ENCODE results near the gene ADGRB3. TPM values are rescaled to one million over a fixed set of nuclear protein-coding genes. Genes with fewer than 3 reads are reported as not detected.

Gene ADGRB3
- total and polyA plus RNA-seq, 7 donors: 0.10 to 0.39 (median 0.21) TPM; not detected in 1

DNA sequence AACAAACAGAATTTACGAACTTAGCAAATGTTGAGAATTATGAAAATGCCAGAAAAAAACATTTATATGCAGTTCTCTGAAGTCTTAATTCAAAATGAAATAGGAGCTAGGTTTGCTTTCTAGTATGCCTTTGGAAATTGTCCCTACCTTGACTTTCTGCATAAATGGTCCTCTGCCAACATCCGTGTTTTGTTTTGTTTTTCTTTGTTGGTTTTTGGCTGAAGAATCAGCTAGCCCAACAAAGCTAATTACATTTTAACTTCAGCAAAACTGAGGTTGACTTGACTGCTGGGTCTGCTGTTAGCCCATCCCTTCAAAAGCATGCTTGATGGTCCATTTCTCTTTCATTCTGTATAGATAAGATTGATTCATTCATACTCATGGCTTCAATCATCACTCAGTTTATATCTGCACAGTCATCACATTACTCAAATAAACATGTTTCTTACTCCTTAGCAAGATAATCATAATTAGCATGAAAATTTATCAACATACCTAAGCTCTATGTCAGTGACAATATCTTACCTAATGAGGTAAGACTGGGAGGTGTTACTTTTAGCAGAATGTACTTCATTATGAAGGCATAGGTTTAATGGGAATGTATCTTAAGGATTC, 76.4 kb downstream of the ADGRB3 start:
- no peak overlapping the region for H3K27ac ChIP-seq
- ATAC-seq (no peak), DNase-seq (no peak)
- H3K4me3 ChIP-seq: no peak overlapping the region
- intact Hi-C loops (cut with DNase I): no loop called here
- TF ChIP-seq, protein P1, sequence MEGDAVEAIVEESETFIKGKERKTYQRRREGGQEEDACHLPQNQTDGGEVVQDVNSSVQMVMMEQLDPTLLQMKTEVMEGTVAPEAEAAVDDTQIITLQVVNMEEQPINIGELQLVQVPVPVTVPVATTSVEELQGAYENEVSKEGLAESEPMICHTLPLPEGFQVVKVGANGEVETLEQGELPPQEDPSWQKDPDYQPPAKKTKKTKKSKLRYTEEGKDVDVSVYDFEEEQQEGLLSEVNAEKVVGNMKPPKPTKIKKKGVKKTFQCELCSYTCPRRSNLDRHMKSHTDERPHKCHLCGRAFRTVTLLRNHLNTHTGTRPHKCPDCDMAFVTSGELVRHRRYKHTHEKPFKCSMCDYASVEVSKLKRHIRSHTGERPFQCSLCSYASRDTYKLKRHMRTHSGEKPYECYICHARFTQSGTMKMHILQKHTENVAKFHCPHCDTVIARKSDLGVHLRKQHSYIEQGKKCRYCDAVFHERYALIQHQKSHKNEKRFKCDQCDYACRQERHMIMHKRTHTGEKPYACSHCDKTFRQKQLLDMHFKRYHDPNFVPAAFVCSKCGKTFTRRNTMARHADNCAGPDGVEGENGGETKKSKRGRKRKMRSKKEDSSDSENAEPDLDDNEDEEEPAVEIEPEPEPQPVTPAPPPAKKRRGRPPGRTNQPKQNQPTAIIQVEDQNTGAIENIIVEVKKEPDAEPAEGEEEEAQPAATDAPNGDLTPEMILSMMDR (IDR thresholded peaks at IDR 0.05): no peak
- no peaks in the 10 kb centered on the region for H3K36me3 ChIP-seq (ENCODE audit: insufficient read depth in 1 of 2, low read depth in 1 of 2)
- H3K27me3 ChIP-seq (ENCODE audit: insufficient read depth in 3 of 3, low read length in 2 of 3): no peaks in the 10 kb centered on the region
- no peaks in the 10 kb centered on the region for H3K9me3 ChIP-seq
- H3K4me1 ChIP-seq: no peaks in the 10 kb centered on the region
- WGBS, 3 donors: 54 to 74% (median 56%) methylated on average over 2 of the region's 2 CpGs

GRCh38 chr6:68716620-68717019, 81.5 kb downstream of the ADGRB3 start:
- TF ChIP-seq, protein P1 (IDR thresholded peaks at IDR 0.05): no peak
- intact Hi-C loops (cut with DNase I): no loop called here
- DNase-seq: no peak
- no peaks in the 10 kb centered on the region for H3K36me3 ChIP-seq (ENCODE audit: insufficient read depth in 1 of 2, low read depth in 1 of 2)
- no peak for ATAC-seq
- H3K4me1 ChIP-seq: no peaks in the 10 kb centered on the region
- H3K27ac ChIP-seq: no peak overlapping the region
- no peaks in the 10 kb centered on the region for H3K9me3 ChIP-seq
- no peak overlapping the region for H3K4me3 ChIP-seq
- WGBS, 3 donors: 90 to 95% (median 94%) methylated on average over 2 of the region's 2 CpGs
- H3K27me3 ChIP-seq (ENCODE audit: insufficient read depth in 3 of 3, low read length in 2 of 3): no peaks in the 10 kb centered on the region

DNA sequence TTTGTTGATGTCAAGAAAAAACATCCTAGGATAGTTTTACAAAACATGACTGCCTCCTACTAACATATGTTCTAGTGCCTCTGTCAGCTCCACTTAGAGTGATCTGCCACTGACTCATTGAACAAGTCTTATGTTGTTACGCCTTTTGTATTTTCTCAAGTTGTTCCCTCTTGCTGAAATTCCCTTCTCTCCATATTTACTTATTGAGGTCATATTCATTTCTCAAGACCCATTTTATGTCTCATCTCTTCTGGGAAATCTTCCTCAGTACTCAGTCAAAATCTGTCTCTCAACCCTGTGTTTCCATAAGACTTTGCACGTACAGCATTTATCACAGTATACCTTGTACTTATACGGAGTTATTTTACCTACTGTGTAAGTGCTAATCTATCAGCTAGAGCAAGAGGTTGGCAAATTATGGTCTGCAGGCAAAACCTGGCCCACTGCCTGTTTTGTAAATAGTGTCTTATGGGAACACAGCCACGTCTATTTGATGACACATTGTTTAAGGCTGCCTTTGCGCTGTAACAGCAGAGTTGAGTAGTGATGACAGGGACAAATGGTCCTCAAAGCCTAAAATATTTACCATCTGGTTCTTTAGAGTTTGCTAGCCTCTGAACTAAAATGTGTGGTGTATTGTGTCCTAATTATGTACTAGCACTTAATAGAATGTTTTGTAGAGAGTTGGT, 83.4 kb downstream of the ADGRB3 start:
- no peaks in the 10 kb centered on the region for H3K27me3 ChIP-seq (ENCODE audit: insufficient read depth in 3 of 3, low read length in 2 of 3)
- no peak for DNase-seq
- intact Hi-C loops (cut with DNase I): no loop called here
- 49 to 58% (median 53%) methylated on average over 5 of the region's 5 CpGs for WGBS, 3 donors
- H3K27ac ChIP-seq: no peak overlapping the region
- no peaks in the 10 kb centered on the region for H3K9me3 ChIP-seq
- no peak overlapping the region for H3K4me3 ChIP-seq
- TF ChIP-seq, protein P1 (IDR thresholded peaks at IDR 0.05): no peak
- H3K36me3 ChIP-seq (ENCODE audit: insufficient read depth in 1 of 2, low read depth in 1 of 2): no peaks in the 10 kb centered on the region
- no peak for ATAC-seq
- H3K4me1 ChIP-seq: no peaks in the 10 kb centered on the region

DNA sequence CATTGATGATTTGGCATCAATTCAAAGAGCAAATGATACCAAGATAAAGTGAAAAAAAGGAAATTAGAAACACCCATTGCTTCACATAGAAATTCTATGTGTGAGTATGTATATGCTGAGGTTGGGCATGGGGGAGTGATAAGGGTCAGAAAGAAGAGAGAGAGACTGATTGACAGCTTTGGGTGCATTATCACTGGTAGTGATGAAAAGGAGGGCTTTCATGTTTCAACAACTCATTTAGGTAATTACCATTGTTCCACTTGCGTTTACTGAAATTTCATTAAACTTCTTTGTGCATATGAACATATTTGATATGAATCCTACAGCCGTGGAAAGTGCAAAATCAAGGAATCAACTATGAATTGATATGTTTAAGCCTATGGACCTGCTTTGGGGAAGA, 84.7 kb downstream of the ADGRB3 start:
- Histone ChIP-seq H3K4me1 (no peaks in the 10 kb centered on the region), H3K27ac (no peak overlapping the region), H3K27me3 (ENCODE audit: insufficient read depth in 3 of 3, low read length in 2 of 3) (no peaks in the 10 kb centered on the region), H3K4me3 (no peak overlapping the region), H3K9me3 (no peaks in the 10 kb centered on the region), H3K36me3 (ENCODE audit: insufficient read depth in 1 of 2, low read depth in 1 of 2) (no peaks in the 10 kb centered on the region)
- intact Hi-C loops (cut with DNase I): no loop called here
- no peak for DNase-seq
- ATAC-seq: no peak
- TF ChIP-seq, protein P1 (IDR thresholded peaks at IDR 0.05): no peak
- 90 to 92% (median 92%) methylated on average over 2 of the region's 2 CpGs for WGBS, 3 donors

All from psoas muscle (tissue), 8 donors.